CD1c-positive myeloid dendritic cell (primary cell): ENCODE data around the gene KDM4B.

Experiments used
- DNase-seq: peaks from one replicate; pipeline ENCODE4 v3.0.0-alpha.2; 2016; ENCODE audit errors: extremely low spot score

The KDM4B gene

GRCh38 chr19:5070930-5071329 is 102.0 kb downstream of the KDM4B start:
- no peak for DNase-seq

GRCh38 chr19:5071579-5071978 is 102.7 kb downstream of the KDM4B start:
- no peak for DNase-seq

- no peak for DNase-seq
Observed at GRCh38 chr19:5072115-5072514, 103.2 kb downstream of the KDM4B start.

- DNase-seq = no peak
Observed at GRCh38 chr19:5073153-5073844, 104.4 kb downstream of the KDM4B start.

- DNase-seq = peak; percentile 16
Observed at GRCh38 chr19:5074407-5074806, 105.5 kb downstream of the KDM4B start.

- DNase-seq = no peak
Observed at GRCh38 chr19:5074830-5075394, 106.0 kb downstream of the KDM4B start.

GRCh38 chr19:5075597-5075996 is 106.7 kb downstream of the KDM4B start:
- DNase-seq = no peak

GRCh38 chr19:5076440-5077208 is 107.7 kb downstream of the KDM4B start:
- DNase-seq = no peak

GRCh38 chr19:5077209-5077515 is 108.2 kb downstream of the KDM4B start:
- no peak for DNase-seq

GRCh38 chr19:5078182-5078581 is 109.3 kb downstream of the KDM4B start:
- no peak for DNase-seq

GRCh38 chr19:5078666-5079065 is 109.8 kb downstream of the KDM4B start:
- DNase-seq = no peak

- DNase-seq = no peak
Observed at GRCh38 chr19:5079071-5079774, 110.3 kb downstream of the KDM4B start.

GRCh38 chr19:5080030-5080654 is 111.2 kb downstream of the KDM4B start:
- no peak for DNase-seq

- no peak for DNase-seq
Observed at GRCh38 chr19:5080809-5081208, 111.9 kb downstream of the KDM4B start.

- no peak for DNase-seq
Observed at GRCh38 chr19:5081443-5082161, 112.7 kb downstream of the KDM4B start.

- DNase-seq = no peak
Observed at GRCh38 chr19:5083547-5083965, 114.6 kb downstream of the KDM4B start.

- DNase-seq = no peak
Observed at GRCh38 chr19:5085566-5085965, 116.7 kb downstream of the KDM4B start.

- DNase-seq = no peak
Observed at GRCh38 chr19:5086230-5086629, 117.3 kb downstream of the KDM4B start.

GRCh38 chr19:5086725-5087439 is 118.0 kb downstream of the KDM4B start:
- no peak for DNase-seq

- no peak for DNase-seq
Observed at GRCh38 chr19:5089283-5089682, 120.4 kb downstream of the KDM4B start.
